ENCODE data around the gene SH3TC1. TPM values are rescaled to one million over a fixed set of nuclear protein-coding genes. Genes with fewer than 3 reads are reported as not detected.

SH3TC1 gene
- total and polyA plus RNA-seq, 9 donors, result 1.1 to 34.5 (median 5.4) TPM

GRCh38 chr4:8159537-8160232, 39.4 kb upstream of the SH3TC1 start:
- WGBS, 3 donors, result 22 to 25% (median 23%) methylated on average over 13 of the region's 13 CpGs
- no peaks in the 10 kb centered on the region for H3K36me3 ChIP-seq
- H3K27ac ChIP-seq, result no peak overlapping the region
- intact Hi-C loops (cut with DNase I), result loop anchor here in 1 of 4 donors (10.0 kb wide), 1 partner anchor 245 kb away; no protein-coding TSS in a partner anchor
- no peak for TF ChIP-seq CTCF (IDR thresholded peaks at IDR 0.05)
- TF ChIP-seq POLR2A (IDR thresholded peaks at IDR 0.05), result no peak
- TF ChIP-seq EP300 (IDR thresholded peaks at IDR 0.05), result no peak
- no peaks in the 10 kb centered on the region for H3K27me3 ChIP-seq
- peaks cover 5% of the 10 kb centered on the region for H3K4me1 ChIP-seq (ENCODE audit: insufficient read depth)
- H3K9me3 ChIP-seq, result no peaks in the 10 kb centered on the region
- peak overlapping the region; percentile 55 for H3K4me3 ChIP-seq
- DNase-seq, result no peak

GRCh38 chr4:8160233-8160560, 38.9 kb upstream of the SH3TC1 start:
- no peak for TF ChIP-seq CTCF (IDR thresholded peaks at IDR 0.05)
- no peak for TF ChIP-seq EP300 (IDR thresholded peaks at IDR 0.05)
- TF ChIP-seq POLR2A (IDR thresholded peaks at IDR 0.05), result no peak
- no peak overlapping the region for H3K4me3 ChIP-seq
- H3K27ac ChIP-seq, result no peak overlapping the region
- peaks cover 5% of the 10 kb centered on the region for H3K4me1 ChIP-seq (ENCODE audit: insufficient read depth)
- no peak for DNase-seq
- intact Hi-C loops (cut with DNase I), result loop anchor here in 1 of 4 donors (10.0 kb wide), 1 partner anchor 245 kb away; no protein-coding TSS in a partner anchor
- H3K36me3 ChIP-seq, result no peaks in the 10 kb centered on the region
- 80 to 92% (median 85%) methylated on average over 4 of the region's 4 CpGs for WGBS, 3 donors
- H3K27me3 ChIP-seq, result no peaks in the 10 kb centered on the region
- H3K9me3 ChIP-seq, result no peaks in the 10 kb centered on the region

- intact Hi-C loops (cut with DNase I), result loop anchor here in 1 of 4 donors (10.0 kb wide), 1 partner anchor 244 kb away; no protein-coding TSS in a partner anchor
- no peak for DNase-seq
- Histone ChIP-seq H3K4me1 (ENCODE audit: insufficient read depth) (peaks cover 5% of the 10 kb centered on the region), H3K9me3 (no peaks in the 10 kb centered on the region), H3K27ac (no peak overlapping the region), H3K27me3 (no peaks in the 10 kb centered on the region), H3K36me3 (no peaks in the 10 kb centered on the region), H3K4me3 (no peak overlapping the region)
- 46 to 60% (median 47%) methylated on average over 3 of the region's 3 CpGs for WGBS, 3 donors
- TF ChIP-seq EP300 (IDR thresholded peaks at IDR 0.05) (no peak), POLR2A (IDR thresholded peaks at IDR 0.05) (no peak), CTCF (IDR thresholded peaks at IDR 0.05) (no peak)
Observed at GRCh38 chr4:8160572-8160971, 38.5 kb upstream of the SH3TC1 start.

- H3K27ac ChIP-seq, result no peak overlapping the region
- no peak for DNase-seq
- H3K27me3 ChIP-seq, result no peaks in the 10 kb centered on the region
- no peaks in the 10 kb centered on the region for H3K36me3 ChIP-seq
- peaks cover 5% of the 10 kb centered on the region for H3K4me1 ChIP-seq (ENCODE audit: insufficient read depth)
- TF ChIP-seq CTCF (IDR thresholded peaks at IDR 0.05) (no peak), EP300 (IDR thresholded peaks at IDR 0.05) (no peak), POLR2A (IDR thresholded peaks at IDR 0.05) (no peak)
- H3K4me3 ChIP-seq, result no peak overlapping the region
- no peaks in the 10 kb centered on the region for H3K9me3 ChIP-seq
- intact Hi-C loops (cut with DNase I), result loop anchor here in 1 of 4 donors (10.0 kb wide), 1 partner anchor 242 kb away; no protein-coding TSS in a partner anchor
- WGBS, 3 donors, result 77 to 87% (median 84%) methylated on average over 8 of the region's 8 CpGs
Observed at GRCh38 chr4:8162625-8163024, 36.5 kb upstream of the SH3TC1 start.
